Measurements from ENCODE around the gene C10orf143.
A peak's percentile ranks its signal among the peaks of the same experiment; 100 is the strongest.
"Not testable (repeated sequence)": the region's sequence is repeated elsewhere in the genome, so short reads cannot be mapped to it uniquely, and the experiment has no call there.

C10orf143 gene

GRCh38 chr10:130111852-130112180 is 1.2 kb upstream of the C10orf143 start:
- DNase-seq (ENCODE audit: low read depth in 2 of 2), result no peak

GRCh38 chr10:130111113-130111851 is 652 bp upstream of the C10orf143 start:
- DNase-seq (ENCODE audit: low read depth in 2 of 2), result peak; percentile 86 to 93

- DNase-seq (ENCODE audit: low read depth in 2 of 2), result peak; percentile 45 to 48
These were observed 809 bp downstream of the C10orf143 start for GRCh38 chr10:130109796-130110245.

- no peak for DNase-seq (ENCODE audit: low read depth in 2 of 2)
These were observed 1.6 kb downstream of the C10orf143 start for GRCh38 chr10:130108934-130109604.

- DNase-seq (ENCODE audit: low read depth in 2 of 2), result not testable (repeated sequence)
These were observed 2.5 kb downstream of the C10orf143 start for GRCh38 chr10:130108146-130108545.

GRCh38 chr10:130105724-130106123 is 4.9 kb downstream of the C10orf143 start:
- no peak for DNase-seq (ENCODE audit: low read depth in 2 of 2)

- DNase-seq (ENCODE audit: low read depth in 2 of 2), result no peak
These were observed 11.3 kb downstream of the C10orf143 start for GRCh38 chr10:130099344-130099743.

GRCh38 chr10:130090565-130090964 is 20.1 kb downstream of the C10orf143 start:
- DNase-seq (ENCODE audit: low read depth in 2 of 2), result not testable (repeated sequence)

GRCh38 chr10:130080461-130080814 is 30.2 kb downstream of the C10orf143 start:
- DNase-seq (ENCODE audit: low read depth in 2 of 2), result no peak

- DNase-seq (ENCODE audit: low read depth in 2 of 2), result no peak
These were observed 30.8 kb downstream of the C10orf143 start for GRCh38 chr10:130079614-130080460.

GRCh38 chr10:130078120-130078519 is 32.5 kb downstream of the C10orf143 start:
- no peak for DNase-seq (ENCODE audit: low read depth in 2 of 2)

GRCh38 chr10:130076681-130077080 is 33.9 kb downstream of the C10orf143 start:
- DNase-seq (ENCODE audit: low read depth in 2 of 2), result no peak

- DNase-seq (ENCODE audit: low read depth in 2 of 2), result no peak
These were observed 36.0 kb downstream of the C10orf143 start for GRCh38 chr10:130074639-130075038.

- no peak for DNase-seq (ENCODE audit: low read depth in 2 of 2)
These were observed 36.7 kb downstream of the C10orf143 start for GRCh38 chr10:130073912-130074311.

- no peak for DNase-seq (ENCODE audit: low read depth in 2 of 2)
These were observed 38.4 kb downstream of the C10orf143 start for GRCh38 chr10:130072247-130072646.

GRCh38 chr10:130067893-130068292 is 42.7 kb downstream of the C10orf143 start:
- DNase-seq (ENCODE audit: low read depth in 2 of 2), result no peak

- no peak for DNase-seq (ENCODE audit: low read depth in 2 of 2)
These were observed 43.9 kb downstream of the C10orf143 start for GRCh38 chr10:130066743-130067142.

- DNase-seq (ENCODE audit: low read depth in 2 of 2), result no peak
These were observed 45.4 kb downstream of the C10orf143 start for GRCh38 chr10:130065251-130065650.

- no peak for DNase-seq (ENCODE audit: low read depth in 2 of 2)
These were observed 45.8 kb downstream of the C10orf143 start for GRCh38 chr10:130064783-130065182.

GRCh38 chr10:130062976-130063375 is 47.7 kb downstream of the C10orf143 start:
- DNase-seq (ENCODE audit: low read depth in 2 of 2), result no peak

- no peak for DNase-seq (ENCODE audit: low read depth in 2 of 2)
These were observed 48.4 kb downstream of the C10orf143 start for GRCh38 chr10:130062201-130062600.

- no peak for DNase-seq (ENCODE audit: low read depth in 2 of 2)
These were observed 48.9 kb downstream of the C10orf143 start for GRCh38 chr10:130061760-130062159.

Data from activated CD8-positive, alpha-beta memory T cell treated with anti-CD3 and anti-CD28 coated beads for 4 hours (primary cell).